NCI-H748 treated with DMSO at 0.1 percent for 48 hours (cell line): ENCODE results near the gene KCND3.

Experiments
- DNase-seq: peaks from one replicate; lab custom pipeline; 2025; lab: John Stamatoyannopoulos, UW

Gene KCND3

DNA sequence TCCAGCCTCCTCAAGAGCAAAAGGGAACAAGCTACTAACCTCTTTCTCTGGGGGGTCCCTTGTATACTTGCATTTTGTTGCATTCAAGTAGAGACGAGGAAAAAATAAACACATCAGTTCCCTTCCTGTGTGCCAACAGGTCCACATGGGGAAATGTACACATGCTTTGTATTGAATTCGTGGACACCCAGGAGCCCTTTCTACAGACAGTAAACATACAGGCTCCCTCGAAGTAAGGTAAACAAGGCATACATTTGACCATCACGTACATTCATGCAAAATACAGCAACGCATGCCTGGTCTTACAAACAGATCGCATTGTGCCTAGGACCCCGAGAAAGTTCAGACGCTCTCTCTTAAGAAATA is 1.1 kb downstream of the KCND3 start:
- peak; percentile 66 for DNase-seq

DNA sequence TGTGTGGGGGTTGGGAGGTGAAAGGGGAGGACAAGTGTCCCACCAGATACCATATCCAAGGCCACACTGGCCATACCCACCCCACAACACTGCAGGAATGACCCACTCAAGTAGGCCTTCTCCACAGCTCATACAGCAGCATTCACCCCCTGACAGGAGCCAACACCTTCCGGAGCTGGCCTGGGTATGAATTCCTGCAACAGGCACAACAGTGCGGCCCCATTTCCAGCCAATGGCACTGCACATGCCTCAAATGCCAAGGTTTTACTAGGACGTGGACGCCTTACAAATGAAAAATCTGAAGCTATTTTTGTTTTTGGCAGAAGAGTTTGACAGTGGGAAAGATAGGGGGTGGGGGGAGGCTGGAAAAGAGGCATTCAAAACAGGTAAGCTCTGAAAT is 2.0 kb downstream of the KCND3 start:
- no peak for DNase-seq

DNA sequence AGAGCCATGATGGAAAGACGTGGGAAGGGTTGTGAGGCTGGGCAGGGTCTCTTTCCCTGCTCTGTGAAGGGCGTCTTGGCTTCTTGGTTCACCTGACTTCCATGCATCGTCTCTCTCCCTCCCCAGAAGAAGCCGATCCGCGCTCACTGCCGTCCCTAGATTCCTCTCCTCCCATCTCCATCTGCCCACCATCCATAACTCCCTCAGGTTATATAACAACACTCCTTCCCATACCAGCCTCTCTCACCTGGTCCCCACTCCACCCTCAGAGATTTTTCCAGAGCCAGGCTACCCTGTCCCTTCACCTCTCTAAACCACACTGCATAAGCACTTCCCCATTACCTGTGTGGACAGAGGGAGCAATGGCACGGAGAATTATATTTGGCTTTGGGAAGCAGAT is 6.0 kb downstream of the KCND3 start:
- DNase-seq, result no peak

DNA sequence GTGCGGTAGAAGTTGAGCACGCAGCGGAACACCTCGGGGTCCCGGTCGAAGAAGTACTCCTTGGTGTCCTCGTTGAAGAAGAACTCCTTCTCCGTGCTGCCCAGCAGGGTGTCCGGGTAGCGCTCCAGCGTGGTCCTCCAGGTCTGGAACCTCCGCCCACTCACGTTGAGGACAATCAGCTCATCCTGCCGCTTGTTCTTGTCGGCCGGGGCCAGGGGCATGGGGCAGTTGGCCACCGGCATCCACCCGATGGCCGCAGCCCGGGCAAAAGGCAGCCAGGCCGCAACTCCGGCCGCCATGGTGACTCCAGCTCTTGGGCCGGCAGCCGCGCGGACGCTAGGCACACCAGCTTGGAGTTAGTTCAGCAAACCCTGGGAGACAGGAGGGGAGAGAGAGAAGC is 7.0 kb downstream of the KCND3 start:
- DNase-seq, result no peak

DNA sequence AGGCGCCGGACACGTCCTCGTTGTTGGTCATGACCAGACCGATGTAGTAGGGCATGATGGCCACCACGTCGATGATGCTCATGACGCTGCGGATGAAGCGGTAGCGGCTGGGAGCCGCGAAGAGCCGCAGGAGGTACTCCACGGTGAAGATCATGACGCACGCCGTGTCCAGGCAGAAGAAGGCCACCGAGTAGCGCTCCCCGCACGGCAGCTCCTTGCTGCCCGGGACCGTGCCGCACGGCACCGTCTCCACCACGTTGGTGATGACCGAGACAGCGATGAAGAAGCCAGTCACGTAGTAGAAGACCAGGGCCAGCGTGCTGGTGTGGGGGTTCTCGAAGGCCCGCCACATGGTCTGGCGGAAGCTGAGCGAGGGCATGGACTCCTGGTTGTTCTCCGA is 7.6 kb downstream of the KCND3 start:
- DNase-seq, result no peak

DNA sequence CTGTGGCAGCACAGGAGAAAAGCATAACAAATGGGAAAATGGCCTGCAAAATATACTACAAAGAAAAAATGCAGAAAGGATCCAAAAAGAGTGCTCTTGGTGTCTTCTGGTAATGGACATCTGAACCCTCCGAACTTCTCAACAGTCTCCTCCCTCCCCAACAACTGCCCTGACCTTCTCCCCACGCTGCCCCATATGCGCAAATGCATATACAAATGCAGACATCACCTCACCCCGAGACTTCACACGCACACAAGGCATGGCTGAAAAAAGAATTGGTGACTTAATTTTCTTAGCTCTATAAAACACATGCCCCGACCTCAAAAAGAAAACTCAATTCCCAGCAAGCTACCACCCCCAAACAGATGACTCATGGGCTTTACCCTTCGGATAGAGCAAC is 8.4 kb downstream of the KCND3 start:
- no peak for DNase-seq

DNA sequence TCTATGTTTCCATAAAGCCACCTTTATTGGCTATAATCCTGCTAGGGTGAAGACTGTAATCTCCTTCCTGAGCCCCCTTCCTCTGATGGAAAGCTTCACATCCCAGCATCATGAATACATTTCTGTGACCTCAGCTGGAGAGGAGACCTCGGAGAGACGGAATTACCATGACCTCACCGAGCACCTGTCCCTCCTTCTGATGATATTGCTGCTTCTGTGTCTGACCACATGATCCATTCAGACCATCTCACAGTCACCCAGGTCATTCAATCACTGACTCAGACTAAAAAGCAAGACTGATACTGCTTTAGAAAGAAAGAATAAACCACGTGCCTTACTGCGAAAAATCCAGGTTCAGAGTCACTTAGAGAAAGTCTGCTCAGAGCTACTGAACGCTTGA is 8.8 kb downstream of the KCND3 start:
- no peak for DNase-seq

DNA sequence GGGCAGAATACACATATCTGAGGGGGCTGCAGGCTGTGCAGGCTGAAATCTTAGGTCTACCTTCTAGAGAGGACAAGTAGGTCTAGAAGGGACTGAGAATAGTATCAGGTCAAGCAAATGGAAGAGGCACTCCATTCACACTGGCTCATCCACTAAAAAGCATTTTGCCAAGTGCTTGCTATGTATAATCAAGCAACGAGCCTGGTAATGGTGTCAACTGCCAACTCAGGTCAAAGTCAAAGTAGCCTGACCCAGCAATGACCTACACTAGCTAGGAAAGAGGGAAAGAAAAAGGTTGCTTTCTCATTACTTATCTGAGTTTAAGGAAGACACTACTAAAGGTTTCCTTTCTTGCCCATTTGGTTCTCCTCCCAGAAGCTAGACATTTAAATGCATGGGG is 10.8 kb downstream of the KCND3 start:
- DNase-seq, result no peak

DNA sequence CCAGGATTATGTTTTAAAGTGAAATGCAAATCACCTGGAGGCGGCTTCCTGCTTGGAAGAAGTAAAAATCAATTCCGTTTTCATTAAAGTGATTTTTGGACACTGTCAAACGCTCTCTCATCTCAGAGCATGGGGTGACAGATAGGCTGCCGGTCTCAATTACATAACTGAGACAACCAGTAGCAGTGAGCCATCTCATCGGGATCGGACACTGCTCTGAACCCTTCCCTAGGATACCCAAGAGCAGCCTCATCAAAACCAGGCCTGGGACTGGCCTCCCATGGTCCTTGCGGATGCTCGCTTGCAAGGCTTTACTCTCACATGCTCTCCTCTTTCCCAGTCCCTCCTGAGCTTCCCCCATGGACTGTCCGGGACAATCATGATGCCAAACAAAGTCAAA is 12.1 kb downstream of the KCND3 start:
- DNase-seq, result no peak

DNA sequence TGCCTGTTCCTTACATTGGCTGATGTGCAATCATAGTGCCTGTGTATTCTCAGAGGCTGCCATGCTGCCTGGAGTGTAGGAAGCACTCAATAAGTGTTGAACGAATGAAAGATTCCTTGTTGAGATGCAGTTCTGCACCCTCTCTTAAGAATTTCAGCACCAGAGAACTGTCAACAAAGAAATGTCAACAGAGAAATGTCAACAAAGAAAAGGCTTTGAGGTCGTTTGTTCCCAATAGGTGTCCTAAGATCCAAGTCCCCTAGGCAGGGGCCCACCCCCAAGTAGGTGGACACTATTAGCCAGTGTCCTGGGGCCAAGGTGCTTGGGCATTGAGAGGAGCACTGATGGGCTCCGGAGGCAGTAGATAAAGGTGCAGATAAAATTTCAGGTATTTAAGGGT is 12.6 kb downstream of the KCND3 start:
- DNase-seq, result no peak

DNA sequence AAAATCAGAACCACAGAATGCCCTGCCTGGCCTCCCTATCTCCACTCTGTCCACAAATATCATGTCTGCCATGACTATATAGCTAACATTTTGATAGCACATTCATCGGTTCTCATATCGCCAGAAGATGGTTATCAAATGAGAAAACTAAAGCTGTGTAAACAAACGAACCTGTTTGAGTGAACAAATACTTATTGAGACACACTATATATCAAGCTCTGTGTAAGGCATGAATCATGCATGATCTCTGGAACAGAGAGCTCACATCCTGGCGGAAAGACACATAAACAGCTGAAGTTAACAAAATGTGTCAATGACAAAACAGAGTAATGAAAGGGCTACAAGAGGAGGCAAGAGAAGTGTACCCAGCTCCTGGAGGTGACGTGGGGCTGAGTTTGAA is 13.1 kb downstream of the KCND3 start:
- no peak for DNase-seq

DNA sequence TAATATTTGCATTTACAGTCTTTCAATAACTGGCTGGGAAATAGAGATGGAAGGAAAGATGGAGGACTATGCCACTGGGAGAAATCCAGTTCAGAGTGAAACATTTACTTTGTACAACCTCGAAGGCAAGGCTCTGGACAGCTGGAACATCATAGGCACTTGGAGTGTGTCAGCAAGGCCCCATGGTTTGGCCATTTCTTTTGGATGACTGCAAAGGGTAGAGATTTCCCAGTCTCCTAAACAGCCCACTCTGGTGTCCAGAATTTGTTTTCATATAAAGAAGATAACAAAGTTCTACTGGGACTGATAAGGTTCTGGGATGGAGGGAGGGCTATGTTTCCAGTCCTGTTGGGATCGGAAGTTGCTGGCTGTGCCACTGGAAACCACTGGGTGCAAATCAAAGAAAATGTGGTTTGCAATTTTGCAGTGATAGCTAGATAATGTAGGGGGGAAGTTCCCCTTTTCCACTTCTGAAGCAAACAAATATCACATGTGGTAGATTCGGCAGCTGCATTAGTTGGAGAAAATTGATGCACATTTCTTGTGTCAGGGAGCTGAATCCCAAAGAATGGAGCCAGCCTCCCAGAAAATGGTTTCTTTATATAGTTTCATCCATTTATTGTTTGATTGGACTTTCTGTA is 16.2 kb downstream of the KCND3 start:
- no peak for DNase-seq

DNA sequence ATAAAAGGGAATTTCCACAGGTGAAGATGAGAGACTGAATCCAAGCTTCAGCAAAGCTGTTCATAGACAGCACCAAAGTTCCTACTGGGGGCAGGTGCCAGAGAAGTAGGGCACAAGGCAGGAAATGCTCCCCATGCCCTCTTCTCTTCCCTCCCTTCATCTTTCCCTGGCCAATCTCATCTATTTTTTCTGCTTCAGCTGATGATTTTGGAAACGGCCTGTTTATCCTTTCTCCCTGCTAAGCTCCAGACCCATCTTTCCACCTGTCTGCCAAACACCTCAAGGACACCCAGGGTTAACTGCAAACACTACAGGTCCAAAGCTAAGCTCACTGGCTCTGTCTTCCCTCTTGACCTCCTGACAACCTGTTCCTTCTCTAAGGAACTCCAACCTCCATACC is 18.1 kb downstream of the KCND3 start:
- no peak for DNase-seq

DNA sequence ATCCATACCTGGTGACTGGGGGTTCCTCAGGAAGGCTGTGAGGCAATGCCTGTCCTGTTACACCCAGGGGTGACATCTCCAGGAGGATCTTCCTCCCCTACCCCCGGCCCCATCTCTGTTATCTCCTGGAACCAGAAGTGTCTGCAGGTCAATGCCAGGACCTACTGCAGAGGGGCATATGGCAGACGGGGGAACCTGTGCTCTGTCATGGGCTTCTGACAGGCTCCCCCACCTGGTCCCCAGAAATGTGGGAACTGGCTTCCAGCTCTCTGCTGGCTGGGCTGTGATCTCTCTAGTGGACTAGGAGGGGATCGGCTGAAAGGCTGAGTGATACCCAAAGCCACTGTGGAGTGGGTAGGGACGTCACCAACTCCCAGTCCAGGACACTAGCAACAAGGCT is 21.0 kb downstream of the KCND3 start:
- DNase-seq, result no peak

DNA sequence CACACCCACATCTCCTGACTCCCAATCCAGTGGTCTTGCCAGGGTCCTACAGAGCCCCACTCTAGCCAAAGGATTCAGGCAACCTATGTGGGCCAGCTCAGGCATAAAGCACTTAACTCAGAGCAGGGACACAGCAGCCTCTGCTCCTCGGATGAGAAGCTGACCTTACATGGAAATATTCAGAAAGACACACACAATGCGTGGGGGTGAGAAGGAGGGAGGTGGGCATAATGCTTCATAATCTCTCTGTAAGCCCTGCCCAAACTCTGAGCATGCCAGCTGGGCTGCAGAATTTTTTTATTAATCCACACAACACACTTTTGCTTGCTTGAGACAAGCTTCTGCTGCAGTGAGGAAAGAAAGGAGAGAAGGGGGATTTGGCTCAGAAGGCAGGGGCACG is 21.6 kb downstream of the KCND3 start:
- DNase-seq, result no peak

DNA sequence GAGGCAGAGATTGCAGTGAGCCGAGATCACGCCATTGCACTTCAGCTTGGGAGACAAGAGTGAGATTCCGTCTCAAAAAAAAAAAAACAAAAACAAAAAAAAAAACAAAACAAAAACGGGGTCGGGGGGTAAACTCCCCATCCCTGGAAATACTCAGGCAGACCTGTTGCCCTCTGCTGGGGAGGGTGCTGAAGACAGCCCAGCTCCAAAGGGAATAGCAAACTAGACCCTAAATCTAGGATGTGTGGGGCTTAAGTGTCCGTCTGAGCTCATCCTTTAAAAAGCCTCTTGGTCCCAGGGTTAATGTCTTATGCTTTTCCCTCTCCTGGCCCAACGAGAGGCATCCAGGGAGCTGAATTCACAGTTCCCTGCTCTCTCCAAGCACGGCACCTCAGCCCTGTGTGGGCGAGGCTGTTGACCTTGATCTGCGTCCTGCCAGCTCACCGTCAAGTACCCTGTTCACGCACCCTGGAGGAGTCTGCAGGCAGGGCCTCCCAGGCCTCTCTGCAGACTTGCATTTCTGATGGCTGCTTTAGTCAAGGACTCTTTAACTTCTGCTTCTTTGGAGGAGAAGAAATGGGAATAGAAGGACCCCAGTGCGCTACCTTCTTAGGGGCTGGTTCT is 22.3 kb downstream of the KCND3 start:
- DNase-seq, result no peak

DNA sequence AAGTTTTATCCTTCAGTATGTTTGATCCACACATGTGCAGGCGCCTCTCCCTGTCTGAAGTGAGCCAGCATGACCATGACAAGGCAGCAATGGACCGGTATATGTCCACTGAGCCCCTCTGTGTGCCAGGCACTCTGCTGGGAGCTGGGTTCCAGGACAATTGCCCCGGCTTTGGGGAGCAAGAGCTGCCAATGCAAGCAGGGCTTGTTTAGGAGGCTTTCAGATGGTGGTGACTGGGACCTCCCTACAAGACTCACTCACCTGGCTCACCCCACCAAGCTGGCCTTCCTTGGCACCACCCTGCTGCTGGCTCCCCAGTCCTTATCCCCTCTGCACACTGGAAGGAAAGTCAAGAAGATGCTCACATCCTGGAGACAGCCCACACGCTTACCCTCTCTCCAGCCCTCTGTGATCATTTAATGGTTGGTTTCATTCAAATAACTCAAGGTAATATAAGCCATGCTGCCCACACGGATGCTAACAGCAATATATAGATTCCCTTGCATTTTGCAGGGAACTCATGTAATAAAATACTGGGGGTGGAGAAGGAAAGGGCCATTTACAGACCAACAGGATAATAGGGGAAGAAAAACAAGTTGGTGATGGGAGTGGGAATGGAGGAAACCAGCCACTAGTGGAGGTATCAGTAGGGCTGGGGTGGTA is 23.6 kb downstream of the KCND3 start:
- no peak for DNase-seq

DNA sequence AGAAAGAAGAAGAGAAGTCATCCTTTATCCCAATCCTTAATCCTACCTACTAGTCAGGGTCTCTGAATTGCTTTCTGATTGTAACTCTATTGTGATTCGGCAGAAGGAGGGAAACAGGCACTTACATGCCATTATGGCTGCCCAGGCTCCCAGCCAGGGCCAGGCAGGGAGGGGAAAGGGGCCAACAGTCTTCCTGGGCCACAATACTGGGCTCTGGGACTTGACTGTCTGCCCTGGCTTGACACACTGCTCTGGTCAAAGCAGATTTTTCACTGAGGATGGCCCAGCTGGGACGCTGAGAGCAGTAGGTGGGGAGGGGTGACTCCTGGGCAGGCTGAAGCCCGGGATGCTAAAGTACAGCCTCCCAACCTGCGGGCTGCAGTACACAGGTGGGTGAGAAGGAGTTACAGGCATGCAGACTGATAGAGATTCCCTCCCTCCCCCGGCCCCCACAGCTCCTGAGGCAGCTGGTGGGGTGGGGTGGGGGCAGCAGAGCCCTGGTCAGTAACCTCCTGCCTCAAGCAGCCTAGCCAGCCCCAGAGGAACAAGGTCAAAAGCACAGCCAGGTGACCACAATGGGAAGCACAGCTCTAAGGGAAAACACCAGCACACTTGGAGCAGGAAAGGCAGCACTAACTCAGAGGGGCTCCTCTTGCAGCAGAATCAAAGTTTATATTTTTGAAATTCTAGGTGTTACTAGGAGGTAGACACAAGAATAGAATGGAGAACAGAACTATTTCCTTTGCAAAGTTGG is 25.3 kb downstream of the KCND3 start:
- no peak for DNase-seq

DNA sequence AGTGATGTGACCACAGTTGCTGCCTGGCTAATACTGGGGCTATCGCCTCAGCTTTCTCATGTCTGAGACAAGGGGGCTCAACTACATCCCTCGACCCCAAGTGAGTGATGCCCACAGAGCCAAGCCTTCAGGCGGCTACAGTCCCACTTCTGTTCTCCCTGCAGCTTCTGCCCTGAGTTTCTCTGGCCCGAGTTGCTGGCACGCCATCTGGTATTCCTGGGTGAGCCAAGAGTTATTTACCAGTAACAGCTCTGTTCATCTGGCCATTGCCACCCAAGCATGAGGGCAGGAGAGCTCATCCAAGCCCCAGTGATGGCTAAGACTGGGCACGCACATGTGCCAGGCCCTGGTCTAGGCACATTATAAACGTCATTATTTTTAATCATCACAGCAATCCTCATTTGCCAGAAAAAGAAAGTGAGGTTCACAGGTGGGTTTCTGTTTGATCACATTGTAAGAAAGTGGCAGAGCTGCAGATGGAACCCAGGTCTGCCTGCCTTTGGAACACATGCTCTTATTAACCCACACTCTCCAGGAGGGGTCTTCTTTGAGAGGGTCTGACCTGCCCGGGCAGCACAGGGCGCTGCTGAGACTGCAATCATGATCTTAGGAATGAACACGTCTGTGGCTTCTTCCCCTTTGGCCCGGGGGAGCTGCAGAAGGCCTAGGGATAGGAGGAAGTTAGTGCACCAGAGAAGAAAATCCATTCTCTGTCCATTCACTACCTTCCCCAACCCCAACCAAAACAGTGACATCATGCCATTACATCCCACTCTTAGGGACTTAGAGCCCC is 27.5 kb downstream of the KCND3 start:
- DNase-seq, result no peak

DNA sequence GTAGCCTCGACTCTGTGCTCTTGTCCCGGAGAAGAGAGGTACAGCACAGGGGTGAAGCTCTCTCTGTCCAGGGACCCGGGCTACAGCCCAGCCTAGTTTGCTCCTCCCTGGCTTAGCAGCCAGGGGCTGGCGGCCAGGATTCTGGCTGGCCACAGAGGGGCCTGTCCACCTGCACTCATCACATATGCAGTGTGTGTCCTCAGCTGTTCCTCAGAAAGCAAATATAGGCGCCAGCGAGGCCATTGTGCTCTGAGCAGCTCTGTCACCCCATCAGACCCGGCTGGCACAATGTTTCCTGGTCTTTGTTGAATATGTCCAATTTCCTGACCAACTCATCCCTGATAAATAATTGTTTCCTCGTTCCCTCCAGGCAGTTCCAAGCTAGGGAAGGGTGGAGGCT is 28.5 kb downstream of the KCND3 start:
- peak; percentile 35 for DNase-seq

DNA sequence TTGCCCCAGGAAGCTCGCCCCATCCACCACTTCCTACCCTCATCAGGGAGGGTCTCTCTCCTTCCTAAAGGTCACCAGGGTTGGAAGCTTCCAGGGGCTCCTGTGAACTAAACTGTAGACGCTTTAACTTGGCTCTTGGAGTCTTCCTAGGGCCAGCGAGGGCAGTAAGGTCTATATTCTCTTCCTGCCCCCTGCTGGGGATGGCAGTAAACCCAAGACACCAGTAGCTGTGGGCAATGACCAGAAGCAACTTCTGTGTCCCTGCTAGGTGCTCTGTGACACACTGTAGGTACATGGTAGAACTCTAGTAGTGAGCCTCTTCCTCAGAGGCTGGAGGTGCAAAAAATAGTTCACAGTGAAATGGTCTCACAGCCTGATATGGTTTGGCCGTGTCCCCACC is 30.0 kb downstream of the KCND3 start:
- DNase-seq, result no peak

DNA sequence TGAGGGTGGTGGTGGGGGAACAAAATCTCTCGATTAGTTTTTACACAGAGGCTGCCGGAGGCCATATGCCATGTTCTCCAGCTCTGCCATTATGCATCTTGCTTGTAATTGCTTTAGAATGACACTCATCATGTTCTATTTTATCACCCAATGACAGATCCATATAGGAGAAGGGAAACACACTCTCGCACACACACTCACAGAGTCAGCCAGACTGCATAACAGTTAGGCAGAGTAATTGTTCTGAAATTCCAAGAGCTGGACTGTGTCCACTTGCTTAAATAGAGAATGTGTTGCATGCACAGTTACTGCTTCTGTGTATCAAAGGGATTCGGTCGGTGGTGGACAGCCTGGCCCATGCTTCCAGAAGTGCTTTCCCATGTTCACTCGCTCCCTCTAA is 30.6 kb downstream of the KCND3 start:
- no peak for DNase-seq
